GM21423 (cell line): ENCODE measurements around the gene TRIML2.
"Not testable (repeated sequence)": the region's sequence is repeated elsewhere in the genome, so short reads cannot be mapped to it uniquely, and the experiment has no call there.

Experiments
- ATAC-seq: cut with Tn5 transposase; IDR thresholded peaks from one replicate; pipeline ENCODE4 v1.9.1; 2021; ENCODE audit warnings: mild to moderate bottlenecking, moderate library complexity; ENCODE audit not compliant: unreplicated experiment

Gene TRIML2

DNA sequence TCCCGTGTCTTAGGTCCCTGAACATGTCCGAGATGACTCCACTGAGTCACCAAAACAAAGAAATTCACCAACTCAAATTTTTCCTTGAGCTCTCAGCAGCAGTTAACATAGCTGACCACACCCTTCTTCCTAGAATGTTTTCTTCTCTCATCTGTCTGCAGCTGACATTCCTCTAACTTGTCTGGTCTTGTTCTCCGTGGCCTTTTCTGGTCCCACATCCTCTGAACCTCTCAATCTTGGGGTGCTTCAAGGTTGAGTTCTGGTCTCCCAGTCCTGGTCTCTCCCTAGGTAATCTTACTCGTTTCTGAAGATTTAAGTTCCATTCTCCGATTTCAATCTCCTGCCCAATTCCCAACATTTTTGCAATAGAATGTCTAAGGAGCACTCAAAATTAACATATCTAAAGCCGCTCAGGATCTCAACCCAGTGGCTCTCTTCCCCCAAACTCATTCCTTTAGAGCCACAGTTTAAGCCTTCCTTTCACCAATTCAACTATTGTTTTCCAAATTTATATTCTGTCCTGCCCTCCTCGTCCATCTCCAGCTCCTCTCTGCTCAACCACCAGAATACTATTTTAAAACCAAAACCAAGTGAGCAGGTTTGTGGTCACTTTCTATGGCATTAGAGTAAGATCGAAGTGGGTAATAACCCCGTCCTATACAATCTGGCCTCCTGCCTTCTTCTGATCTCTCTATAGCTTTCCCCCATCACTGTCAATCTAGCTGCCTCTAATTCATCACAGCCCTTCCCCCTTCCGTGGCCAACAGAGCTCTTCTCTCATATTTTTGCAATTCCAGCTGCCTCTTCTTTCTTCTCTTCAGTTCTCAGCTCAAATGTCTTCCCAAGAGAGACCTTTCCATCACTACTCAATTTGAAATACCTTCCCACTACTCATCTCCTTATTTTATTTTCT lies 1.2 kb downstream of the TRIML2 start:
- ATAC-seq = no peak

DNA sequence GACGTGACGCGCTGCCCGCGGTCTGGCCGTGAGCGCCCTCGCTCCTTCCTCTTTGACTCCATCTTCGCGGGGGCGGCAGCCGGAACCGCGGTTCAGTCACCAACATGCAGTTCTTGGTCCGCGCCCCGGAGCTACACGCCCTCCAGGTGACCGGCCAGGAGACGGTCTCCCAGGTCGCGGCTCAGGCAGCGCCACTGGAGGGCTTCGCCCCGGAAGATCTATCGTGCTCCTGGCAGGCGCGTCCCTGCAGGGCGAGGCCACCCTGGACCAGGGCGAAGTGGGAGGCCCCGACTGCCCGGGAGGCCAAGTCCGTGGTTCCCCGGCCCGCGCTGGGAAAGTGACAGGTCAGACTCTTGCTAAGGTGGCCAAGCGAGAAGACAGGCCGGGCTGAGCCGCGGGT lies 2.9 kb downstream of the TRIML2 start:
- no peak for ATAC-seq

DNA sequence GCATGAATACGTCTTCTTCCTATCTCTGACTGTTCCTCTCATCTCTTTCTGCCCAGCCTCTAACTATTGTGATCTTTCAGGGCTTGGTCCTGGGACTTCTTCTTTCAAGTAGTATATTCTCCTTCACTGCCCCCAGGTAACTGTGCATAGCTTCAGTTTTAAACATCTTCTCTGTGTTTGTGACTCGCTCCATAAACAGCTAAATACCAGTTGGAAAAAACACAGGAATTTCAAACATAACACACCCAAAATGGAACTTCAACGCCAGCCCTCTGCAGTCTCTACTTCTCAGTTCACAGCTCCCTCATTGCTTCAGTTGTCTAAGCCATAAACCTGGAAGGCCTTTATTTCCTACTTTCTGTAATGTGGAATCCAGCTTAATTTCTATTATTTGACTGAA lies 16.6 kb downstream of the TRIML2 start:
- ATAC-seq = no peak

- ATAC-seq = no peak
Measured at GRCh38 chr4:188086858-188087257, 22.5 kb downstream of the TRIML2 start.

GRCh38 chr4:188082796-188083195 lies 26.6 kb downstream of the TRIML2 start:
- ATAC-seq = no peak

GRCh38 chr4:188078116-188078515 lies 31.3 kb downstream of the TRIML2 start:
- no peak for ATAC-seq

- no peak for ATAC-seq
Measured at GRCh38 chr4:188076169-188076568, 33.2 kb downstream of the TRIML2 start.

DNA sequence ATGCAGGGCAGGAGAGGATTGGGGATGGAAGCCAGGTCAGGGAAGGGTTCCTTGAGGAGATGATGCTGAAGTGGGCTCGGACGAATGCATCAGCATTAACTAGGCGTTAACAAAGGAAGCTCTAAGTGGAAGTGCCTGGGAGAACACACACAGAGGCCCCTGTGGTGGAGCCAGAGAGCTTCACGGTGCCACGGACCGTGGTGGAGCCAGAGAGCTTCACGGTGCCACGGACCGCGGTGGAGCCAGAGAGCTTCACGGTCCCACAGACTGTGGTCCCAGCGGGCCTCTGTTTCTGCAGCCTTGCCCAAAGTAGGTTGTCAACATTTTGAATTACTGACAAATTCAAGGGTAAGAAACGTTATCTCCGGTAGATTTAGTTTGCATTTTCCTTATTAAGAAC lies 48.3 kb downstream of the TRIML2 start:
- no peak for ATAC-seq

- no peak for ATAC-seq
Measured at GRCh38 chr4:188053302-188053701, 56.1 kb downstream of the TRIML2 start.

- no peak for ATAC-seq
Measured at GRCh38 chr4:188046657-188047056, 62.7 kb downstream of the TRIML2 start.

- not testable (repeated sequence) for ATAC-seq
Measured at GRCh38 chr4:188045461-188045860, 63.9 kb downstream of the TRIML2 start.

DNA sequence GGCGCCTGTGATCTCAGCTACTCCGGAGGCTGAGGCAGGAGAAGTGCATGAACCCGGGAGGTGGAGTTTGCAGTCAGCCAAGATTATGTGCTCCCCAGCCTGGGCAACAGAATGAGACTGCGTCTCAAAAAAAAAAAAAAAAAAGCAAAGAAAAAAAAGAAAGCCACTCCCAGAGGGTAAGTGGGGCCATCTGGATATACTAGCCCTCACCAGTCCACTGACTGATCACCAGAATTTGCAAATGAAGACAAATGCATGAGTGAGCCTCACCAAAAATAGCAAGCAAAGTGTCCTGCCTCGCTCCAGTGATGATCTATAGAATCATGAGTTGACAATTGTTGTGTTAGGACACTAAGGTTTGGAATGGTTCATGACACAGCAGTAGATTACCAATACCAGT lies 66.2 kb downstream of the TRIML2 start:
- ATAC-seq = no peak

DNA sequence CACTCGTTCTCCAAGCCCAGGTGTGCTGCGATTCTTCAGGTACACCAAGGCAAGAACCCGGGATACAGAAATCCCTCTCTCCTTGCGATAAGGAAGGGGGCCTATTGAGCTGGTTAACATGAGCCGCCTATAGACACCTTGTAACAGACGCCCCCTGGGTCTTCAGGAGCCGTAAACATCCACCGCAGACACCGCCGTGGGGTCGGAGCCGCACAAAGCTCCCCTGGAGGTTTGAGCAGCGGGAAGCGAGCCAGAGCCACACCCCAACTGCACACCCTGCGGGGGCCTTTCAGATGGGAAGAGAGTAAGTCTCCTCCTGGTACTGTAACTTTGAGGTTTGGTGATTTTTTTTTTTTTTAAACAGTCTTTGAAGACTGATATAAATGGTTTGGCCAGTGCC lies 67.2 kb downstream of the TRIML2 start:
- no peak for ATAC-seq

- no peak for ATAC-seq
Measured at GRCh38 chr4:188041721-188042120, 67.7 kb downstream of the TRIML2 start.
